B cell (primary cell): ENCODE measurements around the gene PDCD7.

Source experiments
- CTCF ChIP-seq: fragments of 200-600 bp; IDR thresholded peaks from one replicate; pipeline ENCODE4 v1.8.0; 2022; ENCODE audit warnings: antibody characterized with exemption, mild to moderate bottlenecking
- EZH2 ChIP-seq: IDR thresholded peaks from 2 replicates; pipeline ENCODE4 v1.6.1; 2012; ENCODE audit warnings: borderline replicate concordance, low read depth, mild to moderate bottlenecking, moderate library complexity, low read length; ENCODE audit not compliant: insufficient read depth, poor library complexity, severe bottlenecking

DNA sequence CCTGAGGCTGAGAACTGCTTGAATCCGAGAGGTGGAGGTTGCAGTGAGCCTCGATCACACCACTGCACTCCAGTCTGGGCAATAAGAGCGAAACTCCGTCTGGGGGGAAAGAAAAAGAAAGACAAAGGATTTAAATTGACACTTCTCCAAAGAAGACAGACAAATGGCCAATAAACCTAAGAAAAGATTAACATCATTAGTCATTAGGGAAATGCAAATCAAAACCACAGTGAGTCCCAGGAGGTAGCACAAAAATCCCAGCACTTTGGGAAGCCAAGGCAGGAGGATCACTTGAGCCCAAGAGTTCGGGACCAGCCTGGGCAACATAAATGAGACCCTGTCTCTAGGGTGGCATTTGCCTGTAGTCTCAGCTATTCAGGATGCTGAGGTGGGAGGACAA, 38.9 kb upstream of the PDCD7 start:
- no peak for TF ChIP-seq CTCF
- no peak for TF ChIP-seq EZH2
